GM13977 (cell line): Measurements from ENCODE around the gene ADIPOQ.
"Not testable (repeated sequence)": the region's sequence is repeated elsewhere in the genome, so short reads cannot be mapped to it uniquely, and the experiment has no call there.

ENCODE experiments used
- DNase-seq: peaks from one replicate; pipeline ENCODE4 v3.0.0; 2012; ENCODE audit warnings: low spot score
- CTCF ChIP-seq: IDR thresholded peaks from 2 replicates; pipeline ENCODE4 v1.5.1; 2012; ENCODE audit warnings: mild to moderate bottlenecking, control low read depth; ENCODE audit not compliant: insufficient read depth; ENCODE audit errors: extremely low read depth, missing control alignments
- in situ Hi-C: fragments of 300-500 bp; cut with MboI; formaldehyde crosslinking; loops from one replicate; pipeline ENCODE4 v1.12.0; 2022; ENCODE audit warnings: low sequenced_read_pairs, low pct_unique_long_range_greater_than_20kb, mixed read lengths, inconsistent platforms; ENCODE audit not compliant: unreplicated experiment

ADIPOQ gene

GRCh38 chr3:186902713-186903112 lies 60.2 kb downstream of the ADIPOQ start:
- no peak for TF ChIP-seq CTCF
- DNase-seq: no peak
- in situ Hi-C loops: no loop called here

GRCh38 chr3:186903676-186904075 lies 61.2 kb downstream of the ADIPOQ start:
- DNase-seq, in situ Hi-C loops: not testable (repeated sequence)

- DNase-seq, in situ Hi-C loops: not testable (repeated sequence)
Measured at GRCh38 chr3:186907075-186907474, 64.6 kb downstream of the ADIPOQ start.
